HG03097 (cell line): Measurements from ENCODE around the gene TERT.
"Not testable (repeated sequence)": the region's sequence is repeated elsewhere in the genome, so short reads cannot be mapped to it uniquely, and the experiment has no call there.

Experiments used
- ATAC-seq: cut with Tn5 transposase; IDR thresholded peaks from one replicate; pipeline ENCODE4 v1.9.1; 2021; ENCODE audit not compliant: unreplicated experiment, low FRiP score

The TERT gene

GRCh38 chr5:1280177-1281037 lies 14.5 kb downstream of the TERT start:
- no peak for ATAC-seq

DNA sequence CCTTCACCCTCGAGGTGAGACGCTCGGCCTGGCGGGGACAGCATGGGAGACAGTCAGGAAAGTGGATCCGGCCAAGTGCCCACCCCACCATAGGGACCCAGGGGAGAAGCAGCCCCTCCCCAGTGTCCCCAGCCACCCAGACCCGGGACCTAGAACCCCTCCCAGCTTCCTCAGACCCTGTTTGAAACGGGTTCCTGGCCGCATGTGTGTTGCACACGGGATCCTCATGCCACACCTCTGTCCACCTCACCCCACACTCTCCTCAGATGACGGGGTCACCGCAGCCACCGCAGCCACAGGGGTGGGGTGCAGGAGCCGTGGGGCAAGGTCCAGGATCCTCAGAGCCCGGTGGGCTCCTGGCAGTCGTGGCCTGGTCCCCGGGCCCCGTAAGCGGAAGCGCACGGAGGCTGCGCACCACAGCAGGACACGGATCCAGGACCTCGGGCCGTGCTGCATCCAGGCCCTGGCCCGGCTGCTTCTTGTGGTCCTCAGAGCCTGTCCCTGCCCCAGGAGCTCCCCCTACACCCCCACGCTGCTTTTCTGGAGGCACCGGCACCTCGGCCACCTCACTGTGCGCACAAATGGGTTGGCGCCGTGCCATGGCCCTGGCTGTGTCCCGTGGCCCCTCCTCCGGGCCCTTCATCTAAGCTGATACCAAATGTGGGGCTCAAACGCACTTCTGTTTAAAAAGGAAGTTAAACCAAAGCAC lies 15.3 kb downstream of the TERT start:
- ATAC-seq, result no peak

- ATAC-seq, result no peak
These were observed 16.0 kb downstream of the TERT start for GRCh38 chr5:1278656-1279442.

- no peak for ATAC-seq
These were observed 16.7 kb downstream of the TERT start for GRCh38 chr5:1278216-1278615.

DNA sequence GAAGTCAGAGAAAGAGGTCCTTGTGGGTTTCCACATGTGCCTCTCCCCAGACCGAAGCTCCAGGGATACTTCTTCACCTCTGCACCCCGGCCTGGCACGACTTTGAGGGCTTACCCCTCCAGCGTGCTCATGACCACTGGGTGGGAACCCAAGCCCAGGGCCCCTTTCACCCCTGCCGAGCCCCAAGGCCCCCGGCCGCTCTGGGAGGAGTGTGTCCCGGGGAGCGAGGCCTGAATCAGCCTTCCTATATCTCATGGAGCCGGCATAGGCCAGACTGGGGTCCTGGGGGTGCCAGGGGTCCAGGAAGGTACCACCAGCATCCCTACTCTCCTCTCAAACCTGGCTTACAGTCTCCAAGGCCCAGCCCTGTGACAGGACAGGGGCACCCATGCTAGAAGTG lies 17.1 kb downstream of the TERT start:
- no peak for ATAC-seq

GRCh38 chr5:1277331-1277730 lies 17.5 kb downstream of the TERT start:
- ATAC-seq, result no peak

DNA sequence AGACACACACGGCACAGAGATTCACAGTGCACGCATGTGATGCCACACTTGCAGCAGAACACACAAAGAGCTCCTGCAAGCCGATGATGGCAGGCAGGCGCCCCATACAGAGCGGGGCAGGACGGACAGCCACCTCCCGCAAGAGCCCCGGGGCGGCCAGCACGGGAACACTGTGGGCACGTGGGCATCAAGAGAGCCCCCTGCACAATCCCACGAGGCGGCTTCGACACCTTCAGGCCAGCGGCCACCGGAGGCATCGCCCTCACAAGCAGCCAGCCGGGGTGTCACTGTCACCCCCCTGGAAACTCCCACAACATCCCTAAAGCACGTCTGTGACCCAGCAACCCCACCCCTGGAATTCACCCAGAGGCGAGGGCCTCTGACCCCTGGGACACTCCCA lies 17.9 kb downstream of the TERT start:
- no peak for ATAC-seq

- ATAC-seq, result not testable (repeated sequence)
These were observed 19.2 kb downstream of the TERT start for GRCh38 chr5:1275397-1276391.

DNA sequence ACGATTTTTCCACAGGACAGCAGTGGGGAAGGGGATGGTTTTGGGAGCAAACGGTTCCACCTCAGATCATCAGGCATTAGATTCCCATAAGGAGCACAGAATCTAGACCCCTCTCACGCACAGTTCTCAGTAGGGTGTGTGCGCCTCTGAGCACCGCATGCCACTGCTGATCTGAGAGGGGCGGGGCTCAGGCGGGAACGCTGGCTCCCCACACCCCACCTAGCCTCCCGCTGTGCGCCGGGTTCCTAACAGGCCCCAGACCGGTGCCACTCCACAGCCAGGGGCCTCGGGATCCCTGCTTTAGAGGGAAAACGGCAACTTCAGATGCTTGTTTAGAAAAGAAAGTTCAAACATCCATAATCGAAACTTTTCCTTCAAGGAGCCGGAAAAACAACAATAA lies 20.4 kb downstream of the TERT start:
- ATAC-seq, result no peak

GRCh38 chr5:1273745-1274144 lies 21.1 kb downstream of the TERT start:
- ATAC-seq, result no peak

- ATAC-seq, result no peak
These were observed 22.7 kb downstream of the TERT start for GRCh38 chr5:1272201-1272600.

- no peak for ATAC-seq
These were observed 23.6 kb downstream of the TERT start for GRCh38 chr5:1270933-1271914.

DNA sequence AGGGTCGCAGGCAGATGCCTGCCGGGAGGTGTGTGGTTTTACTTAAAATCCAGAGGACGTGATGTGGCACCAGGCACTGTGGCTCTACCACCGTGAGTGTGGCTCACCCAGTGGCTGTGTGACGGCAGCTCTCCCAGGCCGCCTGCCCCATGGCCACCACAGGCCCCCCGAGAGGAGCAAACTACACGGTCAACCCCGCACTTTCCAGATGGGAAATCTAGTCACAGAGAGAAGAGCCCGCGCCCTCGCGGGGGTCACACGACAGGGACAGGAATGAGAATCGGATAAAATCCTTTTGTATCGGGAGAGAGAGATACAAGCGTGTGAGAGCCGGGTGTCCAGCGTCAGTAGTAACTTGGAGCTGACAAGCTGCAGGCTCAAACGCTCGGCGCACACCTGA lies 24.4 kb downstream of the TERT start:
- ATAC-seq, result no peak

DNA sequence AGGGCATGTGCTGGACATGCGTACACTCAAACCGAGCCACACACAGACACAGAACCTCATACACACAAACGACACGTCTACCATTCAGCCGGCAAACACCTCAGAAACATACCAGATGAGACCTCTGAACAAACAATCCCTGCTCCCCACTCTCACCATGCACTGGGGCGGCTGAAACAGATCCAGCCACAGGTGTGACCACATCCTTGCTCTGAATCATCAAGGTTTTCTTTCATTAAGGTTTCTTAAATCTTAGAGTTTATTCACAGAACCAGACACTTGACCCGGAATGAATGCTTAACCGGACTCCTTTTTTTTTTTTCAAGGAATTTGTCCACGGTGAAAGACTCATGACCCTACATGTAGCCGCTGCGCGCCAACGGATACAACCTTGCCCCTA lies 26.2 kb downstream of the TERT start:
- ATAC-seq, result no peak

DNA sequence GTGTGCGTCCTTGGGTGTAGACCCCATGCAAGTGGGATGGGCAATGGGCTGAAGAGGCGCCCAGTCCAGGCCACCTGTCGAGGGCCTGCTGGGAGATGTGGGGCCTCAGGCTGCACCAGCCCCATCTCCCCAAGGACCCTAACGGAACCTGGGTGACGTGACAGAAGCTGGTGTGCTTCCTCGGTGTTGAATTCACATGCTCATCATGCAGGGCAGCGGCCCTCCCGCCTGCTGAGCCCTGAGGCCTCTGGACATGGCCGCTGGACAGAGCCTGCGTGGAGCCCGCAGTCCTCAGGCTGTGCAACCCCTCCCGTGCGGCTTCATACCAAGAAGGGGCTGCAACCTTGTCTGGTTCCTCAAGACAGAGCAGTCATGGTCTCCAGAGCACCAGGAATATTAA lies 26.8 kb downstream of the TERT start:
- no peak for ATAC-seq

DNA sequence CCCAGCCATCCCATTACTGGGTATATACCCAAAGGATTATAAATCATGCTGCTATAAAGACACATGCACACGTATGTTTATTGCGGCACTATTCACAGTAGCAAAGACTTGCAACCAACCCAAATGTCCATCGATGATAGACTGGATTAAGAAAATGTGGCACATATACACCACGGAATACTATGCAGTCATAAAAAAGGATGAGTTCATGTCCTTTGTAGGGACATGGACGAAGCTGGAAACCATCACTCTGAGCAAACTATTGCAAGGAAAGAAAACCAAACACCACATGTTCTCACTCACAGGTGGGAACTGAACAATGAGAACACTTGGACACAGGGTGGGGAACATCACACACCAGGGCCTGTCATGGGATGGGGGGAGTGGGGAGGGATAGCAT lies 27.4 kb downstream of the TERT start:
- not testable (repeated sequence) for ATAC-seq

GRCh38 chr5:1266791-1267190 lies 28.1 kb downstream of the TERT start:
- ATAC-seq, result no peak

DNA sequence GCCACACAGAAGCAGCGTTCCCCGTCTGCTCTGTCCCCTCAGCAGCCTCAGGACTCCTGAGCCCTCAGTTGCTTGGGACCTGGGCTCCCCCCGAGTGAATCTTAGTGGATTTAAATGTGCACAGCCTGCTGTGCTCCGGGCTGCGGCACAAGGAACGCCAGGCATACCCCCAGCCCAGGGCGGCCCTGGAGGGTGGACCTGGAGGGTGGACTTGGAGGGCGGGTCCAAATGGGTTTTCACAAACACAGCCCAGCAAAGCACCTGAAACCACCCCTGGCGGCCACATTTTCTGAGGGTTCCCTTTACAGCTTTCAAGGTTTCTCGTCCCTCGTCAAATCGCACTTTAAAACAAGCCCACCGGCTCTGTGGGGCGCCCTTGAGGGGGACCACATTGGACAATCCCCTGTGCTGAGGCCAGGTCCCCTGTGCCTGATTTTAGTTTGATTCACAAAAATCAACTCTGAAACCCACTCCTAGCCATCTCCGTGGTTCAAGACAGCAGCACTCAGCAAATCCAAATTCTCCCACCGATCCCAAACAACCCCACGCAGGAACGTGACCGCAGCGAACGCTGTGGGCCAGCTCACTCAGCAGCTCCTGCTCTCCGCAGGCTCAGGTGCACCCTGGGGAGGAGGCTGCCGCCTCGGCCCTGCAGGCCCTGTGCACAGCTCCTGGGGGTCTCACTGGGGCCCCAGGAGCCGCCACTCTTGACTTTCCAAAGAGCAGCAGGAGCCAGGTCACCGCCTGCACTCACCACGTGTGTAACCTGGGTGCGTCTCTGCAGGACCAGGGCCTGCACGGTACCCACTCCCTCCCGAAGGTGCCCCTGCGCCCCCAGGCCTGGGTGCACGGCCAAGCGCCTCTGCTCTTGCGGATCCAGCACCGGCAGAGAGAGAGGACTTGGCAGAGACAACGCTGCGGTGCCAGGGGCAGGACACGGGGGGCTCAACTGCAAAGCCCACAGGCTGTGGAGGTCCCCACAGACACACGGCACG lies 29.1 kb downstream of the TERT start:
- no peak for ATAC-seq
